Stomach (tissue), 4 donors: ENCODE measurements around the gene SCTR.

Experiments used
- POLR2A ChIP-seq, 4 donors: fragments of 450-650 bp; IDR thresholded peaks; one replicate each; pipeline ENCODE4 v1.6.1; 2016; ENCODE audit warnings: antibody characterized with exemption in 4 of 4, control low read depth in 2 of 4, mild to moderate bottlenecking in 1 of 4, moderate library complexity in 1 of 4
- POLR2AphosphoS5 ChIP-seq, 3 donors: sonication (generic); formaldehyde crosslinking; IDR thresholded peaks; one replicate each; pipeline ENCODE4 v1.6.1; 2016; ENCODE audit warnings: antibody characterized with exemption in 3 of 3

DNA sequence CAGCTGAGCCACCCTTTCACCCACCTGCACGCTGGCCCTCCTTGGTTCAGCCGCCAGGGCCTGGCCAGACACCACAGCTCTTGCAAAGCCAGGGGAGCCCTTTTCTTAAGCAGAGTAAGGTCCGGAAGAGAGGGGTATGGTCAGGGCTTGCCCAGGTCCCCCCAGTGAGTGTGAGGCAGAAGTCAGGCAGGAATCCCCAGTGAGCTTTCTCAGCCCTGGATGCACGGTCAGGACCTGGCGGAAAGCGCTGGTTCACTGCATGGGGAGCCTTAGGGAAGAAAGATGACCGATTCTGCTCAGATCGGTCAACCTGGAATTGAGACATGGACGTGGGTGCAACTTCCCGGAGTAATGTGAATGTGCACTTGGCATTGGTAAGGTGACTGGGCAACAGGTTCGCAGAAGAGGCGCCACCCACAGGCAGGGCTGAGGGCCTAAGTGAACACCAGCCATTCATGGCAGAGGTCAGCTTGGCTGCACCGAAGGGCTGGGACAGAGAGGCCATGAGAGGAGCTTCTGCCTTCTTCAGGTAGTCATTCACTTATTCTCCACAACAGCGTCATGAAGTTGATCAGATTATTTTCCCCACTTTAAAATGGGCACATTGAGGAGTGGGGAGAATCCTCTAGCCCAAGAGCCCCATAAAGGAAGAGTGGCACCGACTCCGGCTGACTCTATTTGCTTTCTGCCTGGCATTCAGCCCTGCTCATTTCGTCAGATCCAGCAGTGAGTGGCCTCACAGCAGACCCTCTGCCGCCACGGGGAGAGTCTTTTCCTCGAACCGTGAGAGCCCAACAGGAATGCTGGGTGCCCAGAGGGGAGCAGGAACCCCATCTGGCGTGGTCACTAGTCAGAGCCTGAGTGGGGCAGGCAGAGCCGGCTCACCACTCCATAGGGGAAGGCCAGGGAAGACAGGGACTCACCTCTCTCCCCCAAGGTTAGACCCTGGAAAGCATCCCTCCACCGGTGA, 35.8 kb downstream of the SCTR start:
- TF ChIP-seq POLR2AphosphoS5 (IDR thresholded peaks at IDR 0.05) (no peak), POLR2A (IDR thresholded peaks at IDR 0.05) (no peak)
